ENCODE results near the gene LILRB5. TPM values are rescaled to one million over a fixed set of nuclear protein-coding genes. Genes with fewer than 3 reads are reported as not detected.

Gene LILRB5
- total and polyA plus RNA-seq, 3 donors from 2014 or later: 1.9 to 8.7 (median 4.4) TPM

DNA sequence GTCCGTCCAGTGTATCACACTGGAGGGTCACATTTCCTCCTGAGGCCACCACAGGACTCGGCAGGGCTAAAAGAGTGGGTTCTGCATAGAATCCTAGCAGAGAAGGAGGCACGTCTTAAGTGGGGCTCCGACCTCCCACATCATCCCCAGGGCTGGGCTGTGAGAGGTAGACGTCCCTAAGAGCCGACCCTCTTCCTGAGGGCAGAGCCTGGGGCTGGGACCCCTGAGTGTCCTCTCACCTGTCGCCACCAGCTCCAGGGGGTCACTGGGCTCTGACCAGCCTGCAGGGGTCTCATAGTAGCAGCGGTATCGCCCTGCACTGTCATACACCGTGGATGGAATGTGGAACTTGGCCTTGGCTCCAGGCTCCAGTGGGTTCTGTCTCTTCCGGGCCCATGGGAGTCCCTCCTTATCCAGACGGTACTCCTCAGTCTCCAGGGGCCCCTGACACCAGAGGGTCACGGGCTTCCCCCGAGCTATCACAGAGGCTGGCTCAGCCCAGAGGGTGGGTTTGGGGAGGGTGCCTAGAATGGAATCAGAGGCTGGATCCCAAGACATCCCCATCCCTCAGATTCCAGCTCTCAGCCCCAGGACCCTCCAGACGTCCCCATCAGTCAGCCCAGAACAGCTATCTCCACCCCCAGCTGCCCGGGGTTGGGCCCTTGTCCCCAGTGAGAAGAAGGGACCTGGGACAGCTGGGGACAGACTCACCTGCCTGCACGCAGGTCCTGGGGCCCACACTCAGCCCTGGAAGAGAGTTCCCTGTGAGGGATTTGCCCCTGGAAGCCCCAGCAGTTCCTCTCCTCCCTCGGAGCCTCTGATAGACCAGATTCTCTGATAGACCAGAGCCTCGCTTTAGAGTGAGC lies 590 bp downstream of the LILRB5 start:
- TF ChIP-seq, protein P1, sequence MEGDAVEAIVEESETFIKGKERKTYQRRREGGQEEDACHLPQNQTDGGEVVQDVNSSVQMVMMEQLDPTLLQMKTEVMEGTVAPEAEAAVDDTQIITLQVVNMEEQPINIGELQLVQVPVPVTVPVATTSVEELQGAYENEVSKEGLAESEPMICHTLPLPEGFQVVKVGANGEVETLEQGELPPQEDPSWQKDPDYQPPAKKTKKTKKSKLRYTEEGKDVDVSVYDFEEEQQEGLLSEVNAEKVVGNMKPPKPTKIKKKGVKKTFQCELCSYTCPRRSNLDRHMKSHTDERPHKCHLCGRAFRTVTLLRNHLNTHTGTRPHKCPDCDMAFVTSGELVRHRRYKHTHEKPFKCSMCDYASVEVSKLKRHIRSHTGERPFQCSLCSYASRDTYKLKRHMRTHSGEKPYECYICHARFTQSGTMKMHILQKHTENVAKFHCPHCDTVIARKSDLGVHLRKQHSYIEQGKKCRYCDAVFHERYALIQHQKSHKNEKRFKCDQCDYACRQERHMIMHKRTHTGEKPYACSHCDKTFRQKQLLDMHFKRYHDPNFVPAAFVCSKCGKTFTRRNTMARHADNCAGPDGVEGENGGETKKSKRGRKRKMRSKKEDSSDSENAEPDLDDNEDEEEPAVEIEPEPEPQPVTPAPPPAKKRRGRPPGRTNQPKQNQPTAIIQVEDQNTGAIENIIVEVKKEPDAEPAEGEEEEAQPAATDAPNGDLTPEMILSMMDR (IDR thresholded peaks at IDR 0.05): no peak
- TF ChIP-seq POLR2A (IDR thresholded peaks at IDR 0.05): no peak
- intact Hi-C loops (cut with DNase I; ENCODE audit: low total_unique reads): no loop called here
- 74 to 75% methylated on average over 14 to 16 of the region's 19 CpGs for WGBS, 2 donors
- Histone ChIP-seq H3K36me3 (ENCODE audit: low read depth, missing control alignments) (no peaks in the 10 kb centered on the region), H3K9me3 (no peaks in the 10 kb centered on the region), H3K4me3 (no peak overlapping the region), H3K4me1 (peaks cover 4% of the 10 kb centered on the region), H3K27ac (no peak overlapping the region), H3K27me3 (no peaks in the 10 kb centered on the region)
- no peak for DNase-seq

- no peaks in the 10 kb centered on the region for H3K27me3 ChIP-seq
These were observed 1.8 kb downstream of the LILRB5 start for GRCh38 chr19:54255105-54255775.

DNA sequence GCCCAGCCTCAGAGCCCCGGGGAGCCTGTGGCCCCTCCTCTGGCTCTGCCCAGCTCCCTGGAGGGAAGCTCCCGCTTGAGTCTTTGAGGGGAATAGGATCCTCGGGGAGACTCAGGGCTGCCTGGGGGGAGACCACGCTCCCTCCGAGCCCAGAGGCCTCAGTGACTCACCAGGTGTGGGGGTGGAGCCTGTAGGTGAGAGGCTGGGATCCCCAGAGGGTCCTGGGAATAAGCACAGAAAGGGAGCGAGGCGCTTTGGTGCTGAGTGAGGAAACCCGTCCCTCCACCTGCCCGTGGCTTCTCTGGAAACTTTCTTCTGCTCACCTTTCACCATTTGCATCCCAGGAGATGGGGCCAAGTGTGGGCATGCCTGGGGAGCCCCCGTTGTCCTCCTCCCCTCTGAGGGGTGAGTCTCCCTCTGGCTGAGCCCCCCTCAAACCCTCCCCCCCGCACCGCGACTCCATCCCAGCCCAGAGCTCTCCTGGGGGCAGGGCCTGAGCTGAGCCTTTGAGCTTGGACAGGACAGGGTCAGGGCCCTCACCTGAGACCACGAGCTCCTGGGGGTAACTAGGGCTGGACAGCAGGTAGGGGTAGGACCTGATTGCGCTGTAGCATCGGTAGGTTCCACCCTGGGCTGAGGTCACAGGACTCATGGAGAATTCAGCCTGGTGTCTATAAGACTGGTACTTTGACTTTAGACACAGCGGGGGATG lies 2.7 kb downstream of the LILRB5 start:
- intact Hi-C loops (cut with DNase I; ENCODE audit: low total_unique reads): no loop called here
- TF ChIP-seq, protein P1 (IDR thresholded peaks at IDR 0.05): no peak
- TF ChIP-seq POLR2A (IDR thresholded peaks at IDR 0.05): no peak
- Histone ChIP-seq H3K9me3 (no peaks in the 10 kb centered on the region), H3K4me3 (no peak overlapping the region), H3K4me1 (peaks cover 2% of the 10 kb centered on the region), H3K27me3 (no peaks in the 10 kb centered on the region), H3K27ac (no peak overlapping the region), H3K36me3 (ENCODE audit: low read depth, missing control alignments) (no peaks in the 10 kb centered on the region)
- DNase-seq: no peak
- 71% methylated on average over 15 to 17 of the region's 17 CpGs for WGBS, 2 donors

More at GRCh38 chr19:54255105-54255775, 1.8 kb downstream of the LILRB5 start:
- intact Hi-C loops (cut with DNase I; ENCODE audit: low total_unique reads): no loop called here
- H3K27ac ChIP-seq: no peak overlapping the region
- H3K4me1 ChIP-seq: peaks cover 4% of the 10 kb centered on the region
- H3K36me3 ChIP-seq (ENCODE audit: low read depth, missing control alignments): no peaks in the 10 kb centered on the region
- no peak for DNase-seq
- WGBS, 2 donors: 72 to 76% methylated on average over 26 of the region's 26 CpGs
- no peak for TF ChIP-seq POLR2A (IDR thresholded peaks at IDR 0.05)
- TF ChIP-seq, protein P1 (IDR thresholded peaks at IDR 0.05): no peak
- H3K9me3 ChIP-seq: no peaks in the 10 kb centered on the region
- H3K4me3 ChIP-seq: no peak overlapping the region

DNA sequence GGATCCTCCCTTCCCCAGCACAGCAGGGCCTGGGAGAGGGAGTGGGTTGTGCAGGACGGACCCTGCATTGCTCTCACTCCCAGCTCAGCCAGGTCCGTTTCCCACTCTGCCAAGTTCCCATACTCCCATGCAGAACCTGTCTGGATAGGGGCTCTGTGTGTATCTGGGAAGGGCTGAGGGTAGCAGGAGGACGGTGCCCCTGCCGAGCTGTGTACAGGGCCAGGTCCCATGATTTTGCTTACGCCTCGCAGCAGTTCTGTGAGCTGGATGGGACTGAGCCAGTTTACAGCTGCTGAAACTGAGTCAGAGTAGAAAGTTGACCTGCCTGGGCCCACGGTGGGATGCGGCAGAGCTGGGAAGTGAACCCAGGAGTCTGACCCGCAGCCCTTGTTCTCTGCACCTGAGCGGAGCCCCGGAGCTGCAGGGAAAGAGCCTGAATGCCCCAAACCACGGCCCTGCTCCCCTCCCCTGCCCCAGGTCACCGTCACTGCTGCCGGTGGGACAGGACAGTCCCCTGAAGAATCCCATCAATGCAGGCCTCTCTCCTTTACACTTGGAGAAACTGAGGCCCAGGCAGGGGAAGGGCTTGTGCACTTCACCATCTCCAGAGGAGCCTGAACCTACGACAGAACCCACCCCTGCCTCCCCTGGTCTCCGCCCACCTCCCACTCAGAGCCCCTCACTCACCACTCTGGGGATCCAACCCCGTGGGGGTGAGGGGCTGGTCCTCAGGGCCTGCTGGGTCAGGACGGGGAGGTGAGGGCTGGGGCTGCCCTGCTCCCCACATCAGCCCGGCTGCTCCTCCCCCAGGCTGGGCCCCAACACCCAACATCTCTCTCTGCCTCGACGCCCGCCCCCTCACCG lies 3.5 kb downstream of the LILRB5 start:
- Histone ChIP-seq H3K4me1 (no peaks in the 10 kb centered on the region), H3K27ac (no peak overlapping the region), H3K36me3 (ENCODE audit: low read depth, missing control alignments) (no peaks in the 10 kb centered on the region), H3K4me3 (no peak overlapping the region), H3K9me3 (no peaks in the 10 kb centered on the region), H3K27me3 (no peaks in the 10 kb centered on the region)
- no peak for DNase-seq
- TF ChIP-seq, protein P1 (IDR thresholded peaks at IDR 0.05): no peak
- no peak for TF ChIP-seq POLR2A (IDR thresholded peaks at IDR 0.05)
- WGBS, 2 donors: 72 to 79% methylated on average over 14 to 23 of the region's 23 CpGs
- intact Hi-C loops (cut with DNase I; ENCODE audit: low total_unique reads): no loop called here
